K562 (cell line): ENCODE measurements around the gene ACTL7B. TPM values are rescaled to one million over a fixed set of nuclear protein-coding genes. Genes with fewer than 3 reads are reported as not detected.

Experiments used
- ATAC-seq: fragments of 200-7000 bp; cut with Tn5 transposase; 3 replicates; pipeline ENCODE4 v1.9.1; 2020; ENCODE audit warnings: moderate library complexity
- BruUV-seq: library from RNA; stranded (reverse); fragments of 400-500 nt; replicated peaks from 2 replicates; lab custom pipeline; 2021; lab: Mats Ljungman, UMichigan
- CTCF ChIA-PET: fragments of 300-600 bp; formaldehyde crosslinking; extraction: SDS; loops from one replicate; lab custom pipeline; 2021; ENCODE audit warnings: low intra/inter-chr PET ratio; lab: Yijun Ruan, JAX
- POLR2A ChIA-PET: fragments of 300-600, 350-650 bp; sonication (Branson Sonifier 250); formaldehyde crosslinking; extraction: SDS; loops from one replicate; lab custom pipeline; 2021; ENCODE audit warnings: antibody characterized with exemption, inconsistent platforms; lab: Yijun Ruan, JAX
- DNase-seq, 4 experiments: peaks; one replicate each; pipeline versions ENCODE4 v3.0.0 to v3.0.0-alpha.2; 2011 to 2018; ENCODE audit warnings: low spot score in 3 of 4, mixed read lengths in 3 of 4; ENCODE audit errors: extremely low read depth in 1 of 4
- FAIRE-seq: peaks from 2 replicates; lab custom pipeline; 2011; peaks lifted over from hg19 to GRCh38; lab: Jason Lieb, UNC
- H2AFZ ChIP-seq: 2 replicates; pipeline ENCODE4 v1.6.0; 2011; ENCODE audit warnings: low read depth, low read length, control low read depth, inconsistent platforms
- H3K27ac ChIP-seq: fragments of 200-600 bp; 3 replicates; pipeline ENCODE4 v1.8.0; 2011; ENCODE audit warnings: low read depth, mild to moderate bottlenecking, control low read depth, inconsistent platforms, low read length, moderate library complexity, mixed read lengths; ENCODE audit errors: extremely low read depth
- H3K27me3 ChIP-seq, 2 experiments: fragments of 300-600 bp in 1 of 2; 2 replicates in 1 of 2; 3 replicates in 1 of 2; pipeline versions ENCODE4 v1.6.0 to v1.8.0; 2011; ENCODE audit warnings: inconsistent platforms in 2 of 2, low read length in 2 of 2, mild to moderate bottlenecking in 1 of 2, mixed read lengths in 1 of 2, moderate library complexity in 1 of 2; ENCODE audit not compliant: control insufficient read depth in 2 of 2, insufficient read depth in 2 of 2
- H3K36me3 ChIP-seq: fragments of 300-600 bp; 3 replicates; pipeline ENCODE4 v1.8.0; 2011; ENCODE audit warnings: mild to moderate bottlenecking, low read length, inconsistent platforms; ENCODE audit not compliant: control insufficient read depth, insufficient read depth
- H3K4me1 ChIP-seq, 2 experiments: fragments of 200-600 bp in 1 of 2; replicated peaks in 1 of 2; 2 replicates in 1 of 2; 3 replicates in 1 of 2; pipeline versions ENCODE4 v1.5.1 to v1.8.0; 2011; ENCODE audit warnings: inconsistent platforms in 2 of 2, low read length in 2 of 2, mild to moderate bottlenecking in 1 of 2, mixed read lengths in 1 of 2, moderate library complexity in 1 of 2; ENCODE audit not compliant: control insufficient read depth in 2 of 2, insufficient read depth in 2 of 2
- H3K4me2 ChIP-seq: 2 replicates; pipeline ENCODE4 v1.6.1; 2011; ENCODE audit warnings: low read length, control low read depth, inconsistent platforms, mixed read lengths; ENCODE audit not compliant: insufficient read depth
- H3K4me3 ChIP-seq: fragments of 200-600 bp; sonication (generic), shearing (Covaris generic); 2 replicates; pipeline ENCODE4 v1.5.1; 2016; ENCODE audit warnings: control low read depth, inconsistent platforms
- H3K79me2 ChIP-seq: fragments of 200-600 bp; 3 replicates; pipeline ENCODE4 v1.8.0; 2011; ENCODE audit warnings: low read length, inconsistent platforms; ENCODE audit not compliant: control insufficient read depth, insufficient read depth
- H3K9ac ChIP-seq, 2 experiments: 2 replicates each; pipeline versions ENCODE4 v1.6.0 to v1.6.1; 2011; ENCODE audit warnings: low read depth in 2 of 2, low read length in 2 of 2, control low read depth in 1 of 2, inconsistent platforms in 1 of 2, mild to moderate bottlenecking in 1 of 2, mixed read lengths in 1 of 2; ENCODE audit not compliant: insufficient read depth in 1 of 2
- H3K9me1 ChIP-seq: one replicate; pipeline ENCODE4 v1.6.0; 2011; ENCODE audit warnings: inconsistent platforms, mild to moderate bottlenecking, low read length, moderate library complexity; ENCODE audit not compliant: control insufficient read depth, insufficient read depth
- H3K9me3 ChIP-seq: replicated peaks from 2 replicates; pipeline ENCODE4 v1.5.1; 2011; ENCODE audit warnings: low read depth, low read length, inconsistent platforms; ENCODE audit not compliant: control insufficient read depth, insufficient read depth
- H4K20me1 ChIP-seq: replicated peaks from 2 replicates; pipeline ENCODE4 v1.6.1; 2011; ENCODE audit warnings: low read length, inconsistent platforms, mixed read lengths; ENCODE audit not compliant: control insufficient read depth, insufficient read depth
- BRF1 ChIP-seq: IDR thresholded peaks from 3 replicates; pipeline ENCODE4 v1.6.1; 2011; ENCODE audit warnings: borderline replicate concordance, mild to moderate bottlenecking; ENCODE audit not compliant: insufficient read length; ENCODE audit errors: extremely low read depth
- CEBPB ChIP-seq: fragments of 450-650 bp; IDR thresholded peaks from 2 replicates; pipeline ENCODE4 v1.6.1; 2016; ENCODE audit warnings: missing genetic modification characterization, missing compliant biosample characterization
- CEBPG ChIP-seq, 3 experiments: fragments of 200-800 bp in 1 of 3; sonication (Bioruptor generic) in 1 of 3; sonication (generic) in 1 of 3; formaldehyde crosslinking in 1 of 3; IDR thresholded peaks in 2 of 3; conservative IDR thresholded peaks in 1 of 3; 2 replicates each; pipeline versions ENCODE4 v1.6.1 to v1.8.0; 2016 to 2022; ENCODE audit warnings: missing compliant biosample characterization in 2 of 3, missing genetic modification characterization in 2 of 3, mild to moderate bottlenecking in 1 of 3, missing genetic modification reagents in 1 of 3
- E2F3 ChIP-seq: fragments of 250-450 bp; sonication (Bioruptor Pico); IDR thresholded peaks from 2 replicates; pipeline ENCODE4 v1.4.0; 2020; ENCODE audit warnings: mild to moderate bottlenecking
- EP300 ChIP-seq: IDR thresholded peaks from 2 replicates; pipeline ENCODE4 v1.6.1; 2012; ENCODE audit warnings: low read length, improper control_type of control experiment
- MED1 ChIP-seq: sonication (generic); formaldehyde crosslinking; IDR thresholded peaks from 2 replicates; pipeline ENCODE4 v1.8.1; 2023; ENCODE audit warnings: missing genetic modification reagents, borderline replicate concordance
- TCF7L2 ChIP-seq: fragments of 150-350 bp; IDR thresholded peaks from 2 replicates; pipeline ENCODE4 v1.6.1; 2016; ENCODE audit warnings: low read depth, mild to moderate bottlenecking, low read length, moderate library complexity
- ZBTB5 ChIP-seq: fragments of 450-650 bp; IDR thresholded peaks from 2 replicates; pipeline ENCODE4 v1.6.1; 2017; ENCODE audit warnings: antibody characterized with exemption
- ZNF146 ChIP-seq: IDR thresholded peaks from one replicate; pipeline ENCODE4 v1.6.1; 2018; ENCODE audit warnings: missing compliant biosample characterization; ENCODE audit not compliant: unreplicated experiment
- WGBS: fragments of 100-300 bp; shearing (Covaris generic); methylation state at CpG from one replicate; pipeline ENCODE4 v1.1.6; 2016; ENCODE audit warnings: low coverage, mixed read lengths; ENCODE audit not compliant: insufficient coverage; ENCODE audit errors: missing lambda C conversion rate; 5-methylcytosine and 5-hydroxymethylcytosine counted together
- in situ Hi-C: fragments of 300-500 bp; cut with MboI; formaldehyde crosslinking; loops from 4 replicates; pipeline ENCODE4 v1.15.0; 2018; ENCODE audit warnings: inconsistent platforms, mixed read lengths
- intact Hi-C: fragments of 100-400 bp; cut with micrococcal nuclease; formaldehyde crosslinking; loops from 2 replicates; pipeline ENCODE4 v1.14.2; 2022
- polyA plus RNA-seq, 8 experiments: library from polyadenylated mRNA; depleted of rRNA in 4 of 8; stranded (reverse) in 5 of 8; unstranded in 3 of 8; fragments of >200 nt; fragmentation: Nextera tagmentation in 2 of 8; fragmentation: Illumina TruSeq in 1 of 8; extraction: Ambion mirVana in 2 of 8; extraction: Trizol in 1 of 8; gene quantifications; 2 replicates each; pipeline versions ENCODE4 v1.2.1 to v1.2.3, GENCODE V29; 2011 to 2014; ENCODE audit warnings: inconsistent platforms in 1 of 8, missing spikeins in 1 of 8
- total RNA-seq, 7 experiments: library from RNA; depleted of rRNA in 6 of 7; stranded (reverse); fragments of >200 nt in 6 of 7; fragmentation: Illumina TruSeq in 2 of 7; extraction: Trizol in 2 of 7; gene quantifications; 2 replicates each; pipeline versions ENCODE4 v1.2.1 to v1.2.3, GENCODE V29; 2011 to 2021; ENCODE audit warnings: low replicate concordance in 1 of 7
- TF ChIP-seq, protein P1 (sequence below): sonication (generic); formaldehyde crosslinking; IDR thresholded peaks from 2 replicates; pipeline ENCODE4 v1.8.0; 2022; ENCODE audit warnings: missing genetic modification reagents, mild to moderate bottlenecking, borderline replicate concordance

Gene ACTL7B
- total and polyA plus RNA-seq, 9 of the 15 experiments (the other 6 are each of a cell fraction or from before 2014, with no cell fraction given), result not detected

GRCh38 chr9:108860354-108860753, 4.6 kb upstream of the ACTL7B start:
- peaks cover 15 to 19% of the 10 kb centered on the region in 2 experiments for H3K27me3 ChIP-seq
- H4K20me1 ChIP-seq, result no peaks in the 10 kb centered on the region
- ChIA-PET CTCF (no interaction called here), POLR2A (no interaction called here)
- H3K4me1 ChIP-seq, result peaks cover 0 to 6% of the 10 kb centered on the region in 2 experiments; a peak in 1 of 5 replicates
- in situ Hi-C loops, result no loop called here
- BruUV-seq, result no TSS peak
- H3K4me3 ChIP-seq, result no peak overlapping the region
- H3K36me3 ChIP-seq, result no peaks in the 10 kb centered on the region
- TF ChIP-seq CEBPB (tag), result peak; percentile 74
- TF ChIP-seq CEBPG (CRISPR knock-in tag; IDR thresholded peaks at IDR 0.05), result no peak
- peak; percentile 35 to 64; a peak in 3 of 4 replicates for TF ChIP-seq CEBPG (tag; conservative IDR thresholded peaks at IDR 0.05 in 1 of 2, IDR thresholded peaks at IDR 0.05 in 1 of 2)
- no peak for TF ChIP-seq ZNF146 (CRISPR knock-in tag)
- TF ChIP-seq, all 486 proteins: peak for 2
- Histone ChIP-seq H3K27ac (no peak overlapping the region), H3K9me1 (no peaks in the 10 kb centered on the region), H2AFZ (no peak overlapping the region), H3K79me2 (no peaks in the 10 kb centered on the region), H3K4me2 (no peak overlapping the region), H3K9ac (no peak overlapping the region), H3K9me3 (no peaks in the 10 kb centered on the region)
- intact Hi-C loops, result no loop called here
- FAIRE-seq, result no peak
- no peak for DNase-seq
- ATAC-seq, result no peak
- WGBS, result 19% methylated on average over 4 of the region's 4 CpGs

DNA sequence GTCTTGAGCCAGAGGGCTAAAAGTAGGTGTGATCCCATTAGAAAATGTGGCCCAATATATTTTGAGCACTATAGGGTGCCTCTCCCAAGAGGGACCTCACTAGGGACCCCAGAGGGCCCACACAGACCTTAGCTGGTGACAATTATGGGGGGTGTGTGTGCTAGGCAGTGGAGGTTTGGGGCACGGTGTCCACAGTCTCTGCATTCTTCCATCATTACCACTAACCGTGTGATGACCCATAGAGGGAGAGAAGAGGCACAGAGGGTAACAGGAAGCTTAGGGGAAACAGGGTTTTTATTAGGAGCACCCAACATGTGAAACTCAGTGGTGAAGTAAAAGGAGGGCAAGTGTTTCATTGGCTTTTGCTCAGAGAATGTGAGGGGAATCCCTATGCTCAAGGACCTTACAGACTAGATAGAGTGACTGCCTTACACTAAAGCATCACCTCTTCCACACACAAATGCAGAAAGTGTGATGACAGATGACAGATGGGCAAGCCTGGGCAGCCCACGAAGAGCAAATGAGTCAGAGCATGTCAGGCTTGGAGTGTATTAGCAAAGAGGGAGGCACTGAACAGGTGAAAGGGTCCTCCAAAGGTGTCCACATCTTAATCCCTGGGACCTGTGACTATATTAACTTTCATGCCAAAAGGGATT, 3.8 kb upstream of the ACTL7B start:
- Histone ChIP-seq H3K4me2 (no peak overlapping the region), H3K79me2 (no peaks in the 10 kb centered on the region), H3K9me1 (no peaks in the 10 kb centered on the region), H2AFZ (no peak overlapping the region), H4K20me1 (no peaks in the 10 kb centered on the region), H3K27me3 (peaks cover 23 to 27% of the 10 kb centered on the region in 2 experiments), H3K9me3 (no peaks in the 10 kb centered on the region), H3K36me3 (no peaks in the 10 kb centered on the region), H3K4me1 (peaks cover 0 to 13% of the 10 kb centered on the region in 2 experiments; a peak in 1 of 5 replicates), H3K9ac (no peak overlapping the region), H3K27ac (no peak overlapping the region), H3K4me3 (no peak overlapping the region)
- ATAC-seq (no peak), FAIRE-seq (no peak), DNase-seq (no peak)
- CTCF ChIA-PET, result no interaction called here
- POLR2A ChIA-PET, result interaction anchor here (1.1 kb wide), 2 partner anchors 15 to 23 kb away, joined by 3 read pairs; no protein-coding TSS in a partner anchor
- WGBS, result 3% methylated on average over 3 of the region's 3 CpGs
- intact Hi-C loops (loop anchor here (10.0 kb wide), 1 partner anchor 365 kb away; no protein-coding TSS in a partner anchor), in situ Hi-C loops (no loop called here)
- BruUV-seq, result no TSS peak
- TF ChIP-seq ZBTB5 (no peak), E2F3 (no peak), MED1 (CRISPR knock-in tag) (no peak), EP300 (no peak), TCF7L2 (no peak), BRF1 (no peak)
- TF ChIP-seq, protein P1, sequence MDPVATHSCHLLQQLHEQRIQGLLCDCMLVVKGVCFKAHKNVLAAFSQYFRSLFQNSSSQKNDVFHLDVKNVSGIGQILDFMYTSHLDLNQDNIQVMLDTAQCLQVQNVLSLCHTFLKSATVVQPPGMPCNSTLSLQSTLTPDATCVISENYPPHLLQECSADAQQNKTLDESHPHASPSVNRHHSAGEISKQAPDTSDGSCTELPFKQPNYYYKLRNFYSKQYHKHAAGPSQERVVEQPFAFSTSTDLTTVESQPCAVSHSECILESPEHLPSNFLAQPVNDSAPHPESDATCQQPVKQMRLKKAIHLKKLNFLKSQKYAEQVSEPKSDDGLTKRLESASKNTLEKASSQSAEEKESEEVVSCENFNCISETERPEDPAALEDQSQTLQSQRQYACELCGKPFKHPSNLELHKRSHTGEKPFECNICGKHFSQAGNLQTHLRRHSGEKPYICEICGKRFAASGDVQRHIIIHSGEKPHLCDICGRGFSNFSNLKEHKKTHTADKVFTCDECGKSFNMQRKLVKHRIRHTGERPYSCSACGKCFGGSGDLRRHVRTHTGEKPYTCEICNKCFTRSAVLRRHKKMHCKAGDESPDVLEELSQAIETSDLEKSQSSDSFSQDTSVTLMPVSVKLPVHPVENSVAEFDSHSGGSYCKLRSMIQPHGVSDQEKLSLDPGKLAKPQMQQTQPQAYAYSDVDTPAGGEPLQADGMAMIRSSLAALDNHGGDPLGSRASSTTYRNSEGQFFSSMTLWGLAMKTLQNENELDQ (CRISPR knock-in tag), result no peak
